Measurements from ENCODE around the gene PAEP. TPM values are rescaled to one million over a fixed set of nuclear protein-coding genes. Genes with fewer than 3 reads are reported as not detected.
"Not testable (repeated sequence)": the region's sequence is repeated elsewhere in the genome, so short reads cannot be mapped to it uniquely, and the experiment has no call there.

The PAEP gene
- total RNA-seq, 1 donor from 2014 or later, result not detected

- intact Hi-C loops (cut with micrococcal nuclease), result no loop called here
Measured at GRCh38 chr9:135525241-135526088, 36.1 kb upstream of the PAEP start.

GRCh38 chr9:135526089-135526729, 35.3 kb upstream of the PAEP start:
- intact Hi-C loops (cut with micrococcal nuclease), result no loop called here

- intact Hi-C loops (cut with micrococcal nuclease), result no loop called here
Measured at GRCh38 chr9:135526730-135527571, 34.6 kb upstream of the PAEP start.

- intact Hi-C loops (cut with micrococcal nuclease), result not testable (repeated sequence)
Measured at GRCh38 chr9:135528842-135529435, 32.6 kb upstream of the PAEP start.

- intact Hi-C loops (cut with micrococcal nuclease), result no loop called here
Measured at GRCh38 chr9:135530146-135530545, 31.4 kb upstream of the PAEP start.

GRCh38 chr9:135531096-135531495, 30.5 kb upstream of the PAEP start:
- intact Hi-C loops (cut with micrococcal nuclease), result no loop called here

- intact Hi-C loops (cut with micrococcal nuclease), result no loop called here
Measured at GRCh38 chr9:135533113-135533512, 28.4 kb upstream of the PAEP start.

- intact Hi-C loops (cut with micrococcal nuclease), result no loop called here
Measured at GRCh38 chr9:135533674-135534073, 27.9 kb upstream of the PAEP start.

GRCh38 chr9:135534192-135534711, 27.3 kb upstream of the PAEP start:
- intact Hi-C loops (cut with micrococcal nuclease), result not testable (repeated sequence)

GRCh38 chr9:135534826-135535225, 26.7 kb upstream of the PAEP start:
- intact Hi-C loops (cut with micrococcal nuclease), result not testable (repeated sequence)

GRCh38 chr9:135535631-135536030, 25.9 kb upstream of the PAEP start:
- intact Hi-C loops (cut with micrococcal nuclease), result not testable (repeated sequence)

GRCh38 chr9:135536216-135536615, 25.3 kb upstream of the PAEP start:
- intact Hi-C loops (cut with micrococcal nuclease), result no loop called here

- intact Hi-C loops (cut with micrococcal nuclease), result not testable (repeated sequence)
Measured at GRCh38 chr9:135543262-135543894, 18.2 kb upstream of the PAEP start.

GRCh38 chr9:135544981-135545635, 16.4 kb upstream of the PAEP start:
- intact Hi-C loops (cut with micrococcal nuclease), result no loop called here

- intact Hi-C loops (cut with micrococcal nuclease), result not testable (repeated sequence)
Measured at GRCh38 chr9:135545646-135546176, 15.8 kb upstream of the PAEP start, which contains the start of gene OBP2A. Gene OBP2A (plus strand): TSS chr9:135546126. CDS start chr9:135546181, 55 bp downstream.

- intact Hi-C loops (cut with micrococcal nuclease), result not testable (repeated sequence)
Measured at GRCh38 chr9:135546792-135547617, 14.6 kb upstream of the PAEP start.

- intact Hi-C loops (cut with micrococcal nuclease), result no loop called here
Measured at GRCh38 chr9:135547756-135548736, 13.5 kb upstream of the PAEP start.

All from T-helper 1 cell treated with Interleukin-12 subunit alpha and Interleukin-12 subunit beta and Interleukin-4 antibody, amounts not matched to agents 30 ng/mL and 1 ng/mL, for 36 hours (primary cell).